HG03575 (cell line): ENCODE data around the gene EYA2.

ENCODE experiments used
- ATAC-seq: cut with Tn5 transposase; IDR thresholded peaks from one replicate; pipeline ENCODE4 v1.9.1; 2021; ENCODE audit not compliant: unreplicated experiment, insufficient number of reproducible peaks, low FRiP score; ENCODE audit errors: extremely low read depth

Gene EYA2

GRCh38 chr20:46967646-46968045 lies 73.0 kb downstream of the EYA2 start:
- no peak for ATAC-seq

GRCh38 chr20:46970937-46971630 lies 76.4 kb downstream of the EYA2 start:
- no peak for ATAC-seq

GRCh38 chr20:46973766-46974165 lies 79.1 kb downstream of the EYA2 start:
- ATAC-seq: no peak

- ATAC-seq: no peak
These were observed 80.2 kb downstream of the EYA2 start for GRCh38 chr20:46974669-46975434.

- ATAC-seq: no peak
These were observed 81.3 kb downstream of the EYA2 start for GRCh38 chr20:46975976-46976375.

- ATAC-seq: no peak
These were observed 82.6 kb downstream of the EYA2 start for GRCh38 chr20:46977204-46977603.

GRCh38 chr20:46977909-46978588 lies 83.4 kb downstream of the EYA2 start:
- no peak for ATAC-seq

- ATAC-seq: no peak
These were observed 84.4 kb downstream of the EYA2 start for GRCh38 chr20:46978951-46979491.

GRCh38 chr20:46979603-46980241 lies 85.1 kb downstream of the EYA2 start:
- ATAC-seq: no peak

- no peak for ATAC-seq
These were observed 86.5 kb downstream of the EYA2 start for GRCh38 chr20:46981184-46981583.

GRCh38 chr20:46983466-46983865 lies 88.8 kb downstream of the EYA2 start:
- ATAC-seq: no peak

- no peak for ATAC-seq
These were observed 89.8 kb downstream of the EYA2 start for GRCh38 chr20:46984405-46984804.

- no peak for ATAC-seq
These were observed 90.6 kb downstream of the EYA2 start for GRCh38 chr20:46985250-46985649.

GRCh38 chr20:46985671-46986070 lies 91.0 kb downstream of the EYA2 start:
- ATAC-seq: no peak

GRCh38 chr20:46987001-46987400 lies 92.4 kb downstream of the EYA2 start:
- ATAC-seq: no peak

- ATAC-seq: no peak
These were observed 95.5 kb downstream of the EYA2 start for GRCh38 chr20:46990017-46990595.

- no peak for ATAC-seq
These were observed 96.0 kb downstream of the EYA2 start for GRCh38 chr20:46990596-46991104.

GRCh38 chr20:46991168-46991567 lies 96.5 kb downstream of the EYA2 start:
- ATAC-seq: no peak
